Epithelial cell of esophagus (primary cell): Measurements from ENCODE around the gene CORIN.
"Not testable (repeated sequence)": the region's sequence is repeated elsewhere in the genome, so short reads cannot be mapped to it uniquely, and the experiment has no call there.

ENCODE experiments used
- DNase-seq: peaks from one replicate; pipeline ENCODE4 v3.0.0; 2010; ENCODE audit warnings: low read depth
- H3K4me3 ChIP-seq: 2 replicates; pipeline ENCODE4 v1.5.1; 2011; ENCODE audit warnings: mild to moderate bottlenecking, low read length, control low read depth
- TF ChIP-seq, protein P1 (sequence below): IDR thresholded peaks from 2 replicates; pipeline ENCODE4 v1.5.1; 2011; ENCODE audit warnings: low read depth, mild to moderate bottlenecking, low read length, control low read depth, inconsistent platforms; ENCODE audit not compliant: insufficient read depth; ENCODE audit errors: missing control alignments

The CORIN gene

DNA sequence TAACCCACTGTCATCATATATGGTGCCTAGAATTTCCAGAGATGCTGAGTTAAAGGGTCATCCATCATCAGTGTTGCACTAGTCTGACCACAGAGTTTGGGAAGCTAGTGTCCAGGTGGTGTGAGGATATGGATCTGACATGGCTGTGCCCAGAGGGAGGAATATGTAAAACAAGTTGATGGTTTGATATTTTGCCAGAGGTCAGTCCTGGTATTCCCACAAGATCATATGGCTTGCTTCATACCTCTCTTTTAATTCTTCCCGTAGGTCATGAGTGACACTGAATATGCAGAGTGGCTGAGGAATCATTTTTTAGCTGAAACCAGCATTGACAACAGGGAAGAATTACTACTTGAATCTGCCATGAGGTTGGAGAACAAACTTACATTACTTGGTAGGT is 277.2 kb downstream of the CORIN start:
- H3K4me3 ChIP-seq, result no peak overlapping the region
- TF ChIP-seq, protein P1, sequence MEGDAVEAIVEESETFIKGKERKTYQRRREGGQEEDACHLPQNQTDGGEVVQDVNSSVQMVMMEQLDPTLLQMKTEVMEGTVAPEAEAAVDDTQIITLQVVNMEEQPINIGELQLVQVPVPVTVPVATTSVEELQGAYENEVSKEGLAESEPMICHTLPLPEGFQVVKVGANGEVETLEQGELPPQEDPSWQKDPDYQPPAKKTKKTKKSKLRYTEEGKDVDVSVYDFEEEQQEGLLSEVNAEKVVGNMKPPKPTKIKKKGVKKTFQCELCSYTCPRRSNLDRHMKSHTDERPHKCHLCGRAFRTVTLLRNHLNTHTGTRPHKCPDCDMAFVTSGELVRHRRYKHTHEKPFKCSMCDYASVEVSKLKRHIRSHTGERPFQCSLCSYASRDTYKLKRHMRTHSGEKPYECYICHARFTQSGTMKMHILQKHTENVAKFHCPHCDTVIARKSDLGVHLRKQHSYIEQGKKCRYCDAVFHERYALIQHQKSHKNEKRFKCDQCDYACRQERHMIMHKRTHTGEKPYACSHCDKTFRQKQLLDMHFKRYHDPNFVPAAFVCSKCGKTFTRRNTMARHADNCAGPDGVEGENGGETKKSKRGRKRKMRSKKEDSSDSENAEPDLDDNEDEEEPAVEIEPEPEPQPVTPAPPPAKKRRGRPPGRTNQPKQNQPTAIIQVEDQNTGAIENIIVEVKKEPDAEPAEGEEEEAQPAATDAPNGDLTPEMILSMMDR, result no peak
- DNase-seq, result no peak

DNA sequence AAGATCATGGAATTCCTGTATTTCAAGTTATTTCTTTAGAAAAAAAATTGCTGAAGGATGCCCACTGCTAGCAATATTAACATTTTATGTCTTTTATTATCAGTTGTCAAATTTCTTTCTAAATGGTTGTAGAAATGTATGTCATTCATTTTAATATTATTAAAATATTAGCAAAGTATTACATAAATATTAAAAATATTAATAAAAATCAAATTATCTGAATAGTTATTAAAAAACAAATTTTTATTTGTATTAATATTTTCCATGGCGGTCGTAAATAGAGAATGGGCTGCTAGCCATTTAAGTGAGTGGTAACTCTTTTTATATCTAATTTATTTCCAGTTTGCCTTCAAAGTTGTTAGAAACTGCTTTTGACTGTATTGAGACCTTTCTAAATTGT is 280.6 kb downstream of the CORIN start:
- TF ChIP-seq, protein P1, result no peak
- DNase-seq, result no peak
- H3K4me3 ChIP-seq, result no peak overlapping the region

DNA sequence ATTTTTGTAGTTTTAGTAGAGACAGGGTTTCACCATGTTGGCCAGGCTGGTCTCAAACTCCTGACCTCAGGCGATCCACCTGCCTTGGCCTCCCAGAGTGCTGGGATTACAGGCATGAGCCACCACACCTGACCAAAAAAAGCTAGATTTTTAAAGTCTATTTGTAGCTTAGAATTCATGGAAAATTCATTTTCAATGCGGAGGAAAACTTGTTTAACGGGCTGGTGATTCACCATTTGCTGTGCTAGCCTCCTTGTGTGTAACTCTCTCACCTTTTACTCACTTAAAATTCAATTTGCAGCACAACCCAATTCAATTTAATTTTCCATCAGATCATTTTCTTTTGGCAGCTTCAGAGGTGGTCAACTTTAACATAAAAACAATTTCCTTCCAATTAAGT is 281.9 kb downstream of the CORIN start:
- H3K4me3 ChIP-seq, result not testable (repeated sequence)
- peak; percentile 67 for DNase-seq

GRCh38 chr4:47553329-47554125 is 284.3 kb downstream of the CORIN start:
- peak; percentile 47 for DNase-seq
- TF ChIP-seq, protein P1, result no peak
- H3K4me3 ChIP-seq, result no peak overlapping the region

GRCh38 chr4:47551682-47552081 is 286.2 kb downstream of the CORIN start:
- TF ChIP-seq, protein P1, result no peak
- H3K4me3 ChIP-seq, result no peak overlapping the region
- peak; percentile 40 for DNase-seq

GRCh38 chr4:47550899-47551548 is 286.8 kb downstream of the CORIN start:
- H3K4me3 ChIP-seq, result no peak overlapping the region
- TF ChIP-seq, protein P1, result no peak
- DNase-seq, result no peak

GRCh38 chr4:47550357-47550756 is 287.5 kb downstream of the CORIN start:
- DNase-seq, H3K4me3 ChIP-seq: not testable (repeated sequence)
